HG02981 (cell line): ENCODE data around the gene POLRMT.
"Not testable (repeated sequence)": the region's sequence is repeated elsewhere in the genome, so short reads cannot be mapped to it uniquely, and the experiment has no call there.

ENCODE experiments used
- ATAC-seq: cut with Tn5 transposase; IDR thresholded peaks from one replicate; pipeline ENCODE4 v1.9.1; 2021; ENCODE audit warnings: mild to moderate bottlenecking, moderate library complexity; ENCODE audit not compliant: unreplicated experiment

Gene POLRMT

DNA sequence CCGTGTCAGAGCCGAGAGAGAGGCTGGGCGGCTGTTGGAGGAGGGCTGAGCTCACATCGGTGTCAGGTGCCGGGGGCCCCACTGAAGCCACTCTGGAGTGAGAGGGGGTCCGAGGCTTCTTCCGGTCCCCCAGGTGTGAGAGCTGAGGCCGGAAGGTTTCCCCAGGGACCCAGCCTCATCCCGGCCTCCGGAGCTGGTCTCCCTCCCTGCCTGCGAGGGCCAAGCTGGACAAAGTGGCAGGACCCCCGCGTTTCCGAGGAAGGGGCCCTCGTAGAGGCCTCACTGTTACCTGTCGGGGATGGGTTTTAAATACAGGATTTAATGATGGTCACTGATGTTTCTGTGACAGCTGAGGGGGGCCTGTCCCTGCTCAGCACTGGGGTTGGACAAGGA is 37.1 kb downstream of the POLRMT start:
- ATAC-seq: no peak

DNA sequence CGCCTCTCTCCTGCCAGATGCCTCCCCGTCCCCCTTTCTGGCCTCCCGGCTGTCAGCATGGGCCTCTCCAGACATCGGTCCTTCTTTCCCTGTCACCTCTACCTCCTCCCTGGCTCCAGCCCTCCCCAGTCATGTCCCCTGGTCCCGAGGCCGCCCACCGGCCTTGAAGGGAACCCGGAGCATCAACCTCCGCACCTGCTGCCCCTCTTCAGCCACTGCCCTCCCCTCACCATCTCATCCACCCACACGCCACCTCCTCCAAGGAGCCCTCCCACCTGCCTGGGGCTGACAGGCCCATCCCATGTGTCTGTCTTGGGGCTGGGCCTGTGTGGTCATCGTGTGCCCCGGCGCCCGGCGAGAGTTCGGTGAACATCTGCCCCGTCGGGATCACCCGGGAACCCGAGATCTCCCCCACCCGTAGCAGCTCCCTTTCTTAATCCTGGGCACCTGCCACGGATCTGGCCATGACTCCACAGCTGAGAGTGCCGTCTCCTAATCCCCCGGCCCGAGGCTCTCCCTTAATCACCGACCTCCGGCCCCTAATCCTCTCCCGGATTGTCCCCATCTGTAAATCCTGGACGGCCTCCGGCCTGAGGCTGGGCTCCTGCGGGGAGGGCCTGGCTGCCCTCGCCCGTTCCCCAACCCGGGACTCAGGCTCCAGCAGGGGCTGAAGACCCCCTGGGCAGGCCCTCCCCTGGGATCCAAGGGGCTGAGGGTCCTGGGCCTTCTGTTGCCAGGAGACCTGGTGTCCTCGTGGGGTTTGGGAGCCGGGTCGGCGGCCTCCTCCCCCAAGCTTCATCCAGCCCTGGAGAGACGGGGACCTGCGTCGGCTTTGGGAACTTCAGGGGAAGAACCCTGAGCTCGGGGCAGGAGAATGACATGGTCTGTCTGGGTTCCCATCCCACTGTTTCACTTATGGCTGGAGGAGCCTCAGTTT is 37.7 kb downstream of the POLRMT start:
- ATAC-seq: no peak

GRCh38 chr19:594265-594870 is 39.0 kb downstream of the POLRMT start:
- ATAC-seq: no peak

- ATAC-seq: no peak
Measured at GRCh38 chr19:593505-593904, 39.8 kb downstream of the POLRMT start.

DNA sequence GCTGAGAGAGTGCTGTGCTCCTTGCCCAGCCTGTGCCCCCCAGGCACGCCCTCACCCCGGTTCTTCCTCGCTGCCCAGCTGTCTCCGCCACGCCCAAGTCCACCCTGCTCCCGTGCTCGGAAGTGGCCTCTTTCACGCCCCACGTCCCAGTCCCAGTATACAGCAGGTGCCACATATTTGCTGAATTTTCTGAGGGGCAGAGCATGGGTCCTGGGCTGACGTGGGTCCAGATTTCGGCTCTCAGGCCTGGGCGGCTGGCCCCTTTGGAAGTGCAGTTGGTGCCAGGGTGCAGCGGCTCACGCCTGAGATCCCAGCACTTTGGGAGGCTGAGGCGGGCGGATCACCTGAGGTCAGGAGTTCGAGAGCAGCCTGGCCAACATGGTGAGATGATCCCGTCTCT is 40.3 kb downstream of the POLRMT start:
- no peak for ATAC-seq

DNA sequence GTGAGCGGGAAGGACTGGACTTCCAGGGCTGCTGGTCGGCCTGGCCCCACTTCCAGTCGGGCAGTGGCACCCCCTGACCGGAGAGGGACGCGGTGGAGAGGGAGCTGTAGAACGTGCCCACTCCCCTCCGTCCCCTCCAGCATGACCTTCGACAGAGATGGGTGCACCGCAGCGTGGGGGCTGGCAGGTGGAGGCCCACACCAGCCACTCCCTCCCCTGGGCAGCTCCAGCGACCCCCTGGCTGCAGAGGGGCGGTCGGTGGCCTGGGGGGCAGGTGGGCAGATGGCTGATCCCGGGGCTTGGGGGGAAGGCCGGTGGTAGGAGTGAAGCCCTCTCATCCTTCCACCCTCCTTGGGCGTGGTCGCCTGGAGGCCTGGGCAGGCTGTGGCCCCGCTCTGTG is 41.2 kb downstream of the POLRMT start:
- no peak for ATAC-seq

DNA sequence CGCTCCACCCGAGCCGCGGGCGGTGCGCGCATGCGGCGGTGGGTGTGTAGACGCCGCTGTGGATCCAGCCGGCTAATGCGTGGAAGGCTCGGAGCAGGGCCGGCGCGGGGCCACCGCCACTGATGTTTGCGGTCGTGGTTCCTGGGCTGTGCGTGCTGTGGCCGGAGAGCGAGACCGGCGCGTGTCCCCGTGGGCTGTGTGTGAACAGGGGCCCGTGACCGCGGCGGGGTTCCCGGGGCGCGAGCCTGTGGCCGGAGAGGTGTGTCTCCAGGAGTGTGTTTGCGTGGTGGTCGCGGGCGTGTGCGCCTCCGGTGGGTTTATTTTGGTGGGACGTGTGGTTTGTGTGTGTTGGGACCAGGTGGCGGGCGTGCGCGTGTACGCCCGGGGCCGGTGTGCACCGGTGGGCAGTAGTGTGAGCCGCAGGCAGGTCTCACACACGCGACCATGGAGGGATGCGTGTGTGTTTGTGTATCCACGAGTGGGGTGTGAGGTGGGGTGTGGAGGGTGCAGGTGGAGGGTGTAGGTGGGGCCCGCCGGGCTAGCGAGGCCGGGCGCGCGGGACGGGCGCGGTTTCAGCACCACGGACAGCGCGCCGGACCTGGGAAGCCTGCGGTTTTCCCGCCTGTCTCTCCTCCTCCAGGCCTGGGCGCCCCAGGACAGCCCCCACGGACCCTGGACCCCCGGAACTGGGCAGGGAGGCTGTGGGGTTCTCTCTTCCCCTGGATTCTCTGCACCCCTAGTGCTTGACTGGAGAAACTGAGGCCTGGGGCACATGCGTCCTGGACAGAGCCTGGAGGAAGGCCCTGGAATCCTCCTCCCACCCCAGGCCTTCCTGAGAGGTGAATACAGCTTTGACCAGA is 42.0 kb downstream of the POLRMT start:
- ATAC-seq: no peak

DNA sequence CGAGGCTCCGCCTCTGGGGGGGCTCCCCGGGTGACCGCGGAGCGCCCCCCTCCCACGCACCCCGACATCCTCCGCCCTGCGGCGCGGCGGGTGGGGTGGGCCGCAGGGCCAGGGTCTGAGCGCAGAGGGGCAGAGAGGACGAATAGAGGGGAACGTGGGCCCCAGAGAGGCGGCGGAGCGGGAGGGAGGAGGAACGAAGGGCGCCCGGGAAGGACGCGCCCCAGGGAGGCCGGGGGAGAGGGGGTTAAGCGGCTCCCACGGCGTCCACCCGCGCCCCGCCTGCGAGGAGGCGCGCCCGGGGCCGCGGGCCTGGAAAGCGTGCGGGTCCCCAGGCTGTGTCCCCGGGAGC is 42.6 kb downstream of the POLRMT start:
- ATAC-seq: no peak

DNA sequence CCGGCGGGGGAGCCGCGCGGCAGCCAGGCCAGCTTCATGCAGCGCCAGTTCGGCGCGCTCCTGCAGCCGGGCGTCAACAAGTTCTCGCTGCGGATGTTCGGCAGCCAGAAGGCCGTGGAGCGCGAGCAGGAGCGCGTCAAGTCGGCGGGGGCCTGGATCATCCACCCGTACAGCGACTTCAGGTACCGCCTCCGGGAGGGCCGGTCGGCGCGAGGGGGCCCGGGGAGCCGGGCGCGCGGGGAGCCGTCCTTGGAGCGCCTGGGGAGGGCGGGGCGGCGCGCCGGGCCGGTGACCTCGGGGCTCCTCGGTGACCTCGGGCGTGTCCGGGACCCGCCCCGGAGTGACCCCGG is 43.0 kb downstream of the POLRMT start:
- ATAC-seq: no peak

GRCh38 chr19:589693-590395 is 43.5 kb downstream of the POLRMT start, which contains the start of gene HCN2:
TSS of gene HCN2 (plus strand) at chr19:589881. CDS start at chr19:589946, 65 bp downstream.
- ATAC-seq: no peak

- ATAC-seq: no peak
Measured at GRCh38 chr19:588741-589692, 44.3 kb downstream of the POLRMT start.

- no peak for ATAC-seq
Measured at GRCh38 chr19:588093-588740, 45.1 kb downstream of the POLRMT start.

DNA sequence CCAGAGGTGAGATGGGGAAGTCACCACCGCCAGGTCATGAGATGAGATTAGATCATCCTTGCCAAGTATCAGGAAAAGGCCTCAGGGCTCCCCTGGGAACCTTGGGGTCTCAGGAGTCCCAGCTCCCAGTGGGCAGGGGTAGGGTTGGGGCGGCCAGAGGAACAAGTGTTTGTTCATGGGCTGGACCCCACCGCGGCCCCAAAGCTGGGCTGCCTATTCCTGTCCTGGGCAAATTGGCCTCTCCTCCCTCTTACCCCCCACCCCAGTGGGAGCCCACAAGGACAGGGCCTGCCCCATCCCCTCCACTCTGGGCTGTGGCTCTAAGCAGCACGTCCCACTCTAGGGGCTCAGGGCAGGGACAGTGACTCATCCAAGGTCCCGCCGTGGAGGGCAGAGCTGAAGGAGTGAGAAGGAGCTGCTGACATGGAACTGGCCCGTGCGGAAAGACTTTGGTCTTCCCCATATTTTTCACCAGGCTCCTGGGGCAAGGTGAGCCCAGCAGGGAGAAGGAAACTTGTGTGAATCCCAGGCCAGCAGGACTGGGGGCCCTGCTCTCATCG is 47.7 kb downstream of the POLRMT start:
- ATAC-seq: no peak

GRCh38 chr19:585146-585545 is 48.2 kb downstream of the POLRMT start:
- not testable (repeated sequence) for ATAC-seq

- ATAC-seq: no peak
Measured at GRCh38 chr19:584240-585001, 48.9 kb downstream of the POLRMT start.

GRCh38 chr19:583968-584239 is 49.4 kb downstream of the POLRMT start:
- no peak for ATAC-seq

DNA sequence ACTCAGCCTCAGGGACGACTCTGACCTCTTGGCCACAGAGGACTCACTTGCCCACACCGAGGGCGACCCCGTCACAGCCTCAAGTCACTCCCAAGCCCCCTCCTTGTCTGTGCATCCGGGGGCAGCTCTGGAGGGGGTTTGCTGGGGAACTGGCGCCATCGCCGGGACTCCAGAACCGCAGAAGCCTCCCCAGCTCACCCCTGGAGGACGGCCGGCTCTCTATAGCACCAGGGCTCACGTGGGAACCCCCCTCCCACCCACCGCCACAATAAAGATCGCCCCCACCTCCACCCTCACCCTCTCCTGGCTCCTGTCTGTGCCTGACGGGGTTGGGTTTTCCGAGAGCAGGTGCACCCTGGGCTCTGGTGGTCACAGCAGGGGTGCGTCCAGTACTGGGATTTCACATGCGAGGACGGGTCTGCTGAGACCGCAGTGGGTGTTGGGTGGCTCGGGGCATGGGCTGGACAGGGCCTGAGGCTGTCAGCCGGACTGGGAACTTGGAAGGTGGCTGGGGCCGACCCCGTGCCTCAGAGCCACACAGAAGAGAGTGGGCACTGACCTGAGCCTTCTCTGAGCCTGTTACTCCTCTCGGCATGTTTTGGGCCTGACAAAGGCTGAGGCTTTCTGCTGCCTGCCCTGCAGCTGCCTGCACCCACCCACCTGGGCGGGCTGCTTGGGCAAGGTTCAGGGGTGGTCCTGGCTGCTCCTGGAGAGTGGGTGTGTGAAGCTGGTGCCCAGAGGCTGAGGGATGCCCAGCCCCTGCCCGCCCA is 50.0 kb downstream of the POLRMT start:
- ATAC-seq: no peak
